CD14-positive monocyte (primary cell): Measurements from ENCODE around the gene C19orf44. TPM values are rescaled to one million over a fixed set of nuclear protein-coding genes. Genes with fewer than 3 reads are reported as not detected.

Experiments
- DNase-seq, 3 donors: peaks; one replicate each; pipeline ENCODE4 v3.0.0-alpha.2; 2011 to 2022
- H2AFZ ChIP-seq: 2 replicates; pipeline ENCODE4 v1.6.0; 2012; ENCODE audit warnings: mild to moderate bottlenecking, low read depth, low read length, inconsistent platforms; ENCODE audit not compliant: insufficient read depth, poor library complexity, severe bottlenecking
- H3K27ac ChIP-seq, 2 donors: 1 replicate in 1 of 2; 2 replicates in 1 of 2; pipeline ENCODE4 v1.5.1; 2012 to 2013; ENCODE audit warnings: low read length in 2 of 2, control low read depth in 1 of 2, inconsistent platforms in 1 of 2, low read depth in 1 of 2, mild to moderate bottlenecking in 1 of 2
- H3K27me3 ChIP-seq, 2 donors: one replicate each; pipeline versions ENCODE4 v1.6.0 to v1.6.1; 2011 to 2013; ENCODE audit warnings: low read length in 2 of 2; ENCODE audit not compliant: control insufficient read depth in 2 of 2, insufficient read depth in 2 of 2
- H3K36me3 ChIP-seq, 2 donors: replicated peaks in 1 of 2; 1 replicate in 1 of 2; 2 replicates in 1 of 2; pipeline versions ENCODE4 v1.5.1 to v1.6.1; 2012 to 2013; ENCODE audit warnings: low read length in 2 of 2, control low read depth in 1 of 2, inconsistent platforms in 1 of 2, mild to moderate bottlenecking in 1 of 2; ENCODE audit not compliant: insufficient read depth in 2 of 2, control insufficient read depth in 1 of 2
- H3K4me1 ChIP-seq, 2 donors: 1 replicate in 1 of 2; 2 replicates in 1 of 2; pipeline versions ENCODE4 v1.5.1 to v1.6.1; 2012 to 2013; ENCODE audit warnings: low read length in 2 of 2, control low read depth in 1 of 2, inconsistent platforms in 1 of 2, mild to moderate bottlenecking in 1 of 2, moderate library complexity in 1 of 2; ENCODE audit not compliant: insufficient read depth in 2 of 2, control insufficient read depth in 1 of 2
- H3K4me2 ChIP-seq: replicated peaks from 2 replicates; pipeline ENCODE3; 2012; ENCODE audit warnings: low read length, moderate library complexity, mild to moderate bottlenecking; ENCODE audit not compliant: poor library complexity, severe bottlenecking; ENCODE audit errors: extremely low read depth
- H3K4me3 ChIP-seq, 3 experiments: fragments of 200-600 bp in 1 of 3; sonication (generic) in 1 of 3; replicated peaks in 1 of 3; 1 replicate in 2 of 3; 2 replicates in 1 of 3; pipeline ENCODE4 v1.5.1; 2011 to 2013; ENCODE audit warnings: low read length in 3 of 3, mild to moderate bottlenecking in 3 of 3, control low read depth in 2 of 3, low read depth in 2 of 3, inconsistent platforms in 1 of 3, moderate library complexity in 1 of 3
- H3K79me2 ChIP-seq: 2 replicates; pipeline ENCODE4 v1.6.0; 2012; ENCODE audit warnings: mild to moderate bottlenecking, control low read depth, inconsistent platforms, low read length, moderate library complexity; ENCODE audit not compliant: insufficient read depth
- H3K9ac ChIP-seq: 2 replicates; pipeline ENCODE4 v1.6.0; 2017; ENCODE audit warnings: low read length, mild to moderate bottlenecking; ENCODE audit not compliant: insufficient read depth, poor library complexity, severe bottlenecking
- H3K9me3 ChIP-seq, 2 donors: replicated peaks in 1 of 2; 1 replicate in 1 of 2; 2 replicates in 1 of 2; pipeline versions ENCODE4 v1.5.1 to v1.6.1; 2012 to 2013; ENCODE audit warnings: low read length in 2 of 2, control low read depth in 1 of 2; ENCODE audit not compliant: control insufficient read depth in 1 of 2, insufficient read depth in 1 of 2
- H4K20me1 ChIP-seq: 2 replicates; pipeline ENCODE4 v1.6.0; 2012; ENCODE audit warnings: mild to moderate bottlenecking, low read length, control low read depth, moderate library complexity; ENCODE audit not compliant: insufficient read depth
- H3K27ac Mint-ChIP-seq, 7 donors: one replicate each; pipeline ENCODE4 v1.8.0; 2020; ENCODE audit warnings: mild to moderate bottlenecking in 7 of 7, mixed read lengths in 7 of 7, moderate library complexity in 6 of 7, inconsistent platforms in 2 of 7
- H3K27me3 Mint-ChIP-seq, 3 donors: one replicate each; pipeline ENCODE4 v1.8.0; 2021 to 2022; ENCODE audit warnings: low read depth in 3 of 3, mild to moderate bottlenecking in 3 of 3, mixed read lengths in 3 of 3, moderate library complexity in 3 of 3, inconsistent platforms in 1 of 3
- H3K36me3 Mint-ChIP-seq, 2 donors: one replicate each; pipeline ENCODE4 v1.8.0; 2020; ENCODE audit warnings: mixed read lengths in 2 of 2, inconsistent platforms in 1 of 2, mild to moderate bottlenecking in 1 of 2
- H3K4me1 Mint-ChIP-seq: one replicate; pipeline ENCODE4 v1.8.0; 2020; ENCODE audit warnings: mild to moderate bottlenecking, mixed read lengths
- H3K4me3 Mint-ChIP-seq, 2 donors: one replicate each; pipeline ENCODE4 v1.8.0; 2020; ENCODE audit warnings: mild to moderate bottlenecking in 2 of 2, mixed read lengths in 2 of 2, moderate library complexity in 1 of 2
- H3K9me3 Mint-ChIP-seq, 7 donors: one replicate each; pipeline ENCODE4 v1.8.0; 2020 to 2022; ENCODE audit warnings: mixed read lengths in 7 of 7, mild to moderate bottlenecking in 6 of 7, moderate library complexity in 6 of 7, inconsistent platforms in 2 of 7
- WGBS: methylation state at CpG from one replicate; pipeline ENCODE4 v1.1.5; 2013; ENCODE audit warnings: missing lambda C conversion rate; ENCODE audit not compliant: insufficient coverage; 5-methylcytosine and 5-hydroxymethylcytosine counted together
- intact Hi-C, 2 donors: fragments of 100-400 bp; cut with micrococcal nuclease; formaldehyde crosslinking; loops; one replicate each; pipeline versions ENCODE4 v1.15.0 to v1.15.1; 2023
- polyA plus RNA-seq, 3 donors: library from polyadenylated mRNA; depleted of rRNA in 1 of 3; unstranded in 2 of 3; stranded (reverse) in 1 of 3; fragments of 300-500 nt in 2 of 3; fragments of >200 nt in 1 of 3; fragmentation: Illumina TruSeq in 2 of 3; gene quantifications; 1 replicate in 2 of 3; 2 replicates in 1 of 3; pipeline ENCODE4 v1.2.3, GENCODE V29; 2012 to 2021
- TF ChIP-seq, protein P1 (sequence below): fragments of 200-600 bp; IDR thresholded peaks from one replicate; pipeline ENCODE4 v1.8.0; 2022; ENCODE audit warnings: antibody characterized with exemption, mild to moderate bottlenecking

Gene C19orf44
- polyA plus RNA-seq, 3 donors: 0.58 to 0.65 TPM; not detected in 1

DNA sequence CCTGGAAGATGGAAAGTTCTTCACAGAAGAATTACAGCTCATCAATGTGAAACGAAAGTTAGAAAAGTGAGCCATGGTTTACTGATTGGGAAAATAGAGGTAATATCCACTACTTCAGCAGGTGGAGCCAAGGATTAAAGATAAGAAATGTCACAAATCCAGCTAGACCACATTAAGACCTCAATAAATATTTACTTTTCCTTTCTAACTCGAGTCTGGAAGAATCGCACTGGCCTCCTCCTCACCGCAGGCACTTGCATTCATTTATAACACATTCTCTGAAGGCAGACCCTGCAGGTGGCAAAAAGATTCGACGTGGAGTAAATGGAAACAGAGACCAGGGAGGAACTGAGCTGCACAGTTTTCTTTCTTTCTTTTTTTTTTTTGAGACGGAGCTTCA is 68.6 kb downstream of the C19orf44 start:
- Histone ChIP-seq H2AFZ (no peak overlapping the region), H3K4me2 (no peak overlapping the region), H3K9me3 (no peaks in the 10 kb centered on the region), H3K27ac (no peak overlapping the region), H4K20me1 (peaks cover 4% of the 10 kb centered on the region), H3K9ac (no peak overlapping the region), H3K27me3 (no peaks in the 10 kb centered on the region), H3K36me3 (peaks cover 64 to 95% of the 10 kb centered on the region in 2 donors), H3K4me3 (no peak overlapping the region), H3K79me2 (peaks cover under 1% of the 10 kb centered on the region), H3K4me1 (no peaks in the 10 kb centered on the region)
- TF ChIP-seq, protein P1, sequence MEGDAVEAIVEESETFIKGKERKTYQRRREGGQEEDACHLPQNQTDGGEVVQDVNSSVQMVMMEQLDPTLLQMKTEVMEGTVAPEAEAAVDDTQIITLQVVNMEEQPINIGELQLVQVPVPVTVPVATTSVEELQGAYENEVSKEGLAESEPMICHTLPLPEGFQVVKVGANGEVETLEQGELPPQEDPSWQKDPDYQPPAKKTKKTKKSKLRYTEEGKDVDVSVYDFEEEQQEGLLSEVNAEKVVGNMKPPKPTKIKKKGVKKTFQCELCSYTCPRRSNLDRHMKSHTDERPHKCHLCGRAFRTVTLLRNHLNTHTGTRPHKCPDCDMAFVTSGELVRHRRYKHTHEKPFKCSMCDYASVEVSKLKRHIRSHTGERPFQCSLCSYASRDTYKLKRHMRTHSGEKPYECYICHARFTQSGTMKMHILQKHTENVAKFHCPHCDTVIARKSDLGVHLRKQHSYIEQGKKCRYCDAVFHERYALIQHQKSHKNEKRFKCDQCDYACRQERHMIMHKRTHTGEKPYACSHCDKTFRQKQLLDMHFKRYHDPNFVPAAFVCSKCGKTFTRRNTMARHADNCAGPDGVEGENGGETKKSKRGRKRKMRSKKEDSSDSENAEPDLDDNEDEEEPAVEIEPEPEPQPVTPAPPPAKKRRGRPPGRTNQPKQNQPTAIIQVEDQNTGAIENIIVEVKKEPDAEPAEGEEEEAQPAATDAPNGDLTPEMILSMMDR: no peak
- peaks cover 0 to 3% (median 0%) of the 10 kb centered on the region in 7 donors for H3K9me3 Mint-ChIP-seq
- H3K27me3 Mint-ChIP-seq: peaks cover 0 to 2% (median 0%) of the 10 kb centered on the region in 3 donors
- intact Hi-C loops: no loop called here
- no peak overlapping the region for H3K27ac Mint-ChIP-seq
- H3K4me1 Mint-ChIP-seq: peaks cover 2% of the 10 kb centered on the region
- DNase-seq: no peak
- H3K36me3 Mint-ChIP-seq: peaks cover 75 to 99% of the 10 kb centered on the region in 2 donors
- H3K4me3 Mint-ChIP-seq: no peak overlapping the region
- WGBS: 100% methylated on average over 2 of the region's 7 CpGs

DNA sequence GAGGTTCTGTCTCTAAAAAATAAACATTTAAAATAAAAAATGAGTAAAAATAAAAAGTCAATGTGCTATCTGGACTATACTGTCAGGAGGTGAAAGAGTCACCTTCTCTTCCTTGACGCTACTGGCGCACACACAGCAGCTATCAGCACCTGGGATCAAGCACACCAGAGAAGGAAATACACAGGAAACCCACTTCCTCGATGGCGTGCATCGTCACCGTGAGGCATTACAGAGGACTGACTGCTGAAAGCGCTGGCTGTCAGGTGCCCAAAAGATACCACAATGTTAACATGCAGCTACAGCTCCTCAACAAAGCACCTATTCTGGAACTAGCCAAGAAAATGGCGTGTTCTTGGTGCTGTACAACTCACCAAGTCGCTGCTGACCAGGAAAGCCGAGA is 70.0 kb downstream of the C19orf44 start:
- Mint-ChIP-seq H3K27me3 (peaks cover 0 to 2% (median 0%) of the 10 kb centered on the region in 3 donors), H3K36me3 (peaks cover 74 to 94% of the 10 kb centered on the region in 2 donors), H3K4me1 (peaks cover 7% of the 10 kb centered on the region), H3K9me3 (peaks cover 0 to 3% (median 0%) of the 10 kb centered on the region in 7 donors), H3K27ac (peak overlapping the region in 3 of 7 donors; percentile 25 to 50 (median 46)), H3K4me3 (no peak overlapping the region)
- no peak overlapping the region for H3K4me2 ChIP-seq
- peaks cover 7% of the 10 kb centered on the region for H4K20me1 ChIP-seq
- H3K27ac ChIP-seq: no peak overlapping the region
- H3K79me2 ChIP-seq: peaks cover 13% of the 10 kb centered on the region
- 12% methylated on average over 10 of the region's 10 CpGs for WGBS
- no peak overlapping the region for H3K4me3 ChIP-seq
- H3K4me1 ChIP-seq: peaks cover 7 to 9% of the 10 kb centered on the region in 2 donors
- no peak overlapping the region for H2AFZ ChIP-seq
- peak in 1 of 3 donors; percentile 6 for DNase-seq
- intact Hi-C loops: no loop called here
- TF ChIP-seq, protein P1: no peak
- no peaks in the 10 kb centered on the region for H3K9me3 ChIP-seq
- no peak overlapping the region for H3K9ac ChIP-seq
- no peaks in the 10 kb centered on the region for H3K27me3 ChIP-seq
- peaks cover 60 to 90% of the 10 kb centered on the region in 2 donors for H3K36me3 ChIP-seq
